OCI-LY1 (cell line): ENCODE data around the gene NDNF.

ENCODE experiments used
- H2AFZ ChIP-seq: fragments of 200-600 bp; sonication (generic), shearing (Covaris generic); 2 replicates; pipeline ENCODE4 v1.6.0; 2014; ENCODE audit warnings: antibody characterized with exemption, mild to moderate bottlenecking, low read length
- H3F3A ChIP-seq: fragments of 200-600 bp; sonication (generic), shearing (Covaris generic); 2 replicates; pipeline ENCODE4 v1.6.0; 2014; ENCODE audit warnings: mild to moderate bottlenecking, antibody characterized with exemption, low read length, moderate library complexity; ENCODE audit not compliant: insufficient read depth
- H3K27ac ChIP-seq: fragments of 200-600 bp; sonication (generic); 2 replicates; pipeline ENCODE4 v1.5.1; 2014; ENCODE audit warnings: low read length, mixed run types, mild to moderate bottlenecking, low read depth; ENCODE audit not compliant: poor library complexity, severe bottlenecking
- H3K27me3 ChIP-seq: fragments of 200-600 bp; sonication (generic); 2 replicates; pipeline ENCODE4 v1.6.0; 2014; ENCODE audit warnings: antibody characterized with exemption, mild to moderate bottlenecking, low read length, moderate library complexity; ENCODE audit not compliant: insufficient read depth
- H3K36me3 ChIP-seq: fragments of 200-600 bp; sonication (generic); 2 replicates; pipeline ENCODE4 v1.6.1; 2014; ENCODE audit warnings: mild to moderate bottlenecking, antibody characterized with exemption, low read length, moderate library complexity, mixed read lengths; ENCODE audit not compliant: insufficient read depth
- H3K4me1 ChIP-seq: fragments of 200-600 bp; sonication (generic); 2 replicates; pipeline ENCODE4 v1.5.1; 2014; ENCODE audit warnings: mild to moderate bottlenecking, low read length, moderate library complexity; ENCODE audit not compliant: insufficient read depth, severe bottlenecking
- H3K4me2 ChIP-seq: fragments of 200-600 bp; sonication (generic), shearing (Covaris generic); 2 replicates; pipeline ENCODE4 v1.6.1; 2014; ENCODE audit warnings: low read length
- H3K4me3 ChIP-seq: fragments of 200-600 bp; sonication (generic); 2 replicates; pipeline ENCODE4 v1.5.1; 2014; ENCODE audit warnings: low read length, low read depth, mild to moderate bottlenecking, mixed read lengths; ENCODE audit not compliant: poor library complexity, severe bottlenecking
- H3K79me2 ChIP-seq: fragments of 200-600 bp; shearing (Covaris generic); 2 replicates; pipeline ENCODE4 v1.6.1; 2016; ENCODE audit warnings: mixed run types, low read length, mixed read lengths; ENCODE audit not compliant: insufficient read depth
- H3K9ac ChIP-seq: fragments of 200-600 bp; sonication (generic), shearing (Covaris generic); 2 replicates; pipeline ENCODE4 v1.6.1; 2014; ENCODE audit warnings: mild to moderate bottlenecking, low read length, mixed read lengths
- H3K9me2 ChIP-seq: fragments of 200-600 bp; sonication (generic), shearing (Covaris generic); 2 replicates; pipeline ENCODE4 v1.6.1; 2014; ENCODE audit warnings: low read depth, mild to moderate bottlenecking, low read length, mixed read lengths
- H3K9me3 ChIP-seq: fragments of 200-600 bp; shearing (Covaris generic); 2 replicates; pipeline ENCODE4 v1.6.1; 2014; ENCODE audit warnings: low read length, mixed read lengths
- H4K20me1 ChIP-seq: fragments of 200-600 bp; sonication (generic), shearing (Covaris generic); 2 replicates; pipeline ENCODE4 v1.6.0; 2016; ENCODE audit warnings: mild to moderate bottlenecking, low read length; ENCODE audit not compliant: insufficient read depth
- CTCF ChIP-seq: fragments of 200-600 bp; sonication (generic), shearing (Covaris generic); IDR thresholded peaks from 2 replicates; pipeline ENCODE4 v1.5.1; 2017; ENCODE audit warnings: mild to moderate bottlenecking, antibody characterized with exemption, low read length, moderate library complexity, mixed read lengths
- EZH2 ChIP-seq: fragments of 200-600 bp; sonication (generic), shearing (Covaris generic); IDR thresholded peaks from 2 replicates; pipeline ENCODE4 v1.8.0; 2017; ENCODE audit warnings: borderline replicate concordance, mixed run types, mild to moderate bottlenecking, antibody characterized with exemption, low read length, moderate library complexity, mixed read lengths

NDNF gene

GRCh38 chr4:120994521-120994920, 77.8 kb downstream of the NDNF start:
- Histone ChIP-seq H3K4me3 (no peak overlapping the region), H3K4me2 (no peak overlapping the region), H2AFZ (no peak overlapping the region), H3K9me3 (no peaks in the 10 kb centered on the region), H3K27ac (no peak overlapping the region), H3K36me3 (no peaks in the 10 kb centered on the region), H3K4me1 (no peaks in the 10 kb centered on the region), H3K27me3 (no peaks in the 10 kb centered on the region), H3K9me2 (no peaks in the 10 kb centered on the region), H3F3A (no peaks in the 10 kb centered on the region), H3K79me2 (no peaks in the 10 kb centered on the region), H4K20me1 (no peaks in the 10 kb centered on the region), H3K9ac (no peak overlapping the region)
- no peak for TF ChIP-seq CTCF
- no peak for TF ChIP-seq EZH2

- Histone ChIP-seq H3K4me2 (no peak overlapping the region), H3K4me1 (no peaks in the 10 kb centered on the region), H3K4me3 (no peak overlapping the region), H2AFZ (no peak overlapping the region), H3K27me3 (no peaks in the 10 kb centered on the region), H3K79me2 (no peaks in the 10 kb centered on the region), H3K9me3 (no peaks in the 10 kb centered on the region), H3K9ac (no peak overlapping the region), H3F3A (no peaks in the 10 kb centered on the region), H3K27ac (no peak overlapping the region), H4K20me1 (no peaks in the 10 kb centered on the region), H3K9me2 (no peaks in the 10 kb centered on the region), H3K36me3 (no peaks in the 10 kb centered on the region)
- TF ChIP-seq CTCF (no peak), EZH2 (no peak)
Observed at GRCh38 chr4:120991885-120992284, 80.5 kb downstream of the NDNF start.

GRCh38 chr4:120990246-120990645, 82.1 kb downstream of the NDNF start:
- Histone ChIP-seq H3K9me3 (no peaks in the 10 kb centered on the region), H3K4me3 (no peak overlapping the region), H3K27me3 (no peaks in the 10 kb centered on the region), H3F3A (no peaks in the 10 kb centered on the region), H3K27ac (no peak overlapping the region), H3K9ac (no peak overlapping the region), H3K79me2 (no peaks in the 10 kb centered on the region), H3K4me1 (no peaks in the 10 kb centered on the region), H4K20me1 (no peaks in the 10 kb centered on the region), H3K4me2 (no peak overlapping the region), H2AFZ (no peak overlapping the region), H3K9me2 (no peaks in the 10 kb centered on the region), H3K36me3 (no peaks in the 10 kb centered on the region)
- no peak for TF ChIP-seq EZH2
- TF ChIP-seq CTCF = no peak
